KMS-11 (cell line): ENCODE measurements around the gene ST6GALNAC6.
A peak's percentile ranks its signal among the peaks of the same experiment; 100 is the strongest.

Experiments
- H2AFZ ChIP-seq: fragments of 200-600 bp; sonication (generic); 2 replicates; pipeline ENCODE4 v1.6.1; 2016; ENCODE audit warnings: antibody characterized with exemption, mixed run types, low read depth
- H3K27ac ChIP-seq: fragments of 200-600 bp; sonication (generic); 2 replicates; pipeline ENCODE4 v1.6.1; 2016; ENCODE audit warnings: mild to moderate bottlenecking, mixed run types
- H3K27me3 ChIP-seq: fragments of 200-600 bp; sonication (generic); 2 replicates; pipeline ENCODE4 v1.6.1; 2017; ENCODE audit warnings: mild to moderate bottlenecking, low read depth, mixed run types, moderate library complexity; ENCODE audit not compliant: insufficient read depth
- H3K36me3 ChIP-seq: fragments of 200-600 bp; sonication (generic); 2 replicates; pipeline ENCODE4 v1.6.1; 2017; ENCODE audit warnings: mild to moderate bottlenecking, mixed run types; ENCODE audit not compliant: insufficient read depth
- H3K4me1 ChIP-seq: fragments of 200-600 bp; sonication (generic); 2 replicates; pipeline ENCODE4 v1.6.1; 2016; ENCODE audit warnings: mild to moderate bottlenecking, low read depth, mixed run types; ENCODE audit not compliant: poor library complexity, severe bottlenecking
- H3K4me2 ChIP-seq: fragments of 200-600 bp; sonication (generic); 2 replicates; pipeline ENCODE4 v1.7.0; 2016; ENCODE audit warnings: mild to moderate bottlenecking, mixed run types
- H3K4me3 ChIP-seq: fragments of 200-600 bp; sonication (generic); IDR thresholded peaks from 2 replicates; pipeline ENCODE4 v1.6.1; 2017; ENCODE audit warnings: low read depth, low read length, mixed read lengths; ENCODE audit not compliant: insufficient read depth
- H3K79me2 ChIP-seq: fragments of 200-600 bp; sonication (generic); 2 replicates; pipeline ENCODE4 v1.6.1; 2016; ENCODE audit warnings: low read depth, mixed run types; ENCODE audit not compliant: insufficient read depth
- H3K9ac ChIP-seq: fragments of 200-600 bp; sonication (generic); 2 replicates; pipeline ENCODE4 v1.6.1; 2016; ENCODE audit warnings: mild to moderate bottlenecking, mixed run types
- H4K20me1 ChIP-seq: fragments of 200-600 bp; sonication (generic); 2 replicates; pipeline ENCODE4 v1.6.1; 2016; ENCODE audit warnings: mild to moderate bottlenecking, mixed run types; ENCODE audit not compliant: insufficient read depth
- CTCF ChIP-seq: fragments of 200-600 bp; sonication (generic); conservative IDR thresholded peaks from 2 replicates; pipeline ENCODE4 v1.6.1; 2017; ENCODE audit warnings: low read depth, mild to moderate bottlenecking, antibody characterized with exemption, low read length, moderate library complexity, mixed read lengths

ST6GALNAC6 gene

GRCh38 chr9:127907867-127908659 is 8.7 kb upstream of the ST6GALNAC6 start:
- no peak overlapping the region for H3K4me2 ChIP-seq

GRCh38 chr9:127905788-127906191 is 6.4 kb upstream of the ST6GALNAC6 start:
- Histone ChIP-seq H3K36me3 (peaks cover 5% of the 10 kb centered on the region; the same call in 1 of the 2 replicates), H3K4me3 (no peak overlapping the region), H3K4me2 (no peak overlapping the region), H3K9ac (no peak overlapping the region), H3K27ac (peak overlapping the region; percentile 34; the same call in 1 of the 2 replicates), H2AFZ (no peak overlapping the region), H3K27me3 (no peaks in the 10 kb centered on the region), H3K4me1 (peaks cover 36% of the 10 kb centered on the region), H3K79me2 (peaks cover 14% of the 10 kb centered on the region), H4K20me1 (no peaks in the 10 kb centered on the region)
- TF ChIP-seq CTCF = no peak

More at GRCh38 chr9:127907867-127908659, 8.7 kb upstream of the ST6GALNAC6 start:
- H2AFZ ChIP-seq = no peak overlapping the region
- H3K27ac ChIP-seq = no peak overlapping the region
- no peak for TF ChIP-seq CTCF
- no peak overlapping the region for H3K9ac ChIP-seq
- peaks cover 5% of the 10 kb centered on the region; the same call in 1 of the 2 replicates for H3K36me3 ChIP-seq
- H3K27me3 ChIP-seq = no peaks in the 10 kb centered on the region
- H3K4me3 ChIP-seq = no peak overlapping the region
- peaks cover 28% of the 10 kb centered on the region for H3K79me2 ChIP-seq
- H4K20me1 ChIP-seq = no peaks in the 10 kb centered on the region
- H3K4me1 ChIP-seq = peaks cover 56% of the 10 kb centered on the region

GRCh38 chr9:127905004-127905728 is 5.8 kb upstream of the ST6GALNAC6 start:
- peaks cover 8% of the 10 kb centered on the region; the same call in 1 of the 2 replicates for H3K79me2 ChIP-seq
- H3K4me2 ChIP-seq = no peak overlapping the region
- no peak overlapping the region for H3K4me3 ChIP-seq
- TF ChIP-seq CTCF = no peak
- peak overlapping the region; percentile 34; the same call in 1 of the 2 replicates for H3K27ac ChIP-seq
- peaks cover 29% of the 10 kb centered on the region for H3K4me1 ChIP-seq
- H2AFZ ChIP-seq = no peak overlapping the region
- no peak overlapping the region for H3K9ac ChIP-seq
- peaks cover 5% of the 10 kb centered on the region; the same call in 1 of the 2 replicates for H3K36me3 ChIP-seq
- H4K20me1 ChIP-seq = no peaks in the 10 kb centered on the region
- H3K27me3 ChIP-seq = no peaks in the 10 kb centered on the region

GRCh38 chr9:127904561-127905003 is 5.2 kb upstream of the ST6GALNAC6 start:
- Histone ChIP-seq H3K27ac (peak overlapping the region; percentile 34; the same call in 1 of the 2 replicates), H3K9ac (no peak overlapping the region), H3K4me2 (no peak overlapping the region), H3K4me3 (no peak overlapping the region), H2AFZ (no peak overlapping the region), H3K27me3 (no peaks in the 10 kb centered on the region), H4K20me1 (no peaks in the 10 kb centered on the region), H3K36me3 (peaks cover under 1% of the 10 kb centered on the region; the same call in 1 of the 2 replicates), H3K4me1 (peaks cover 27% of the 10 kb centered on the region), H3K79me2 (peaks cover 2% of the 10 kb centered on the region; the same call in 1 of the 2 replicates)
- no peak for TF ChIP-seq CTCF
